ENCODE results near the gene CCDC38. TPM values are rescaled to one million over a fixed set of nuclear protein-coding genes. Genes with fewer than 3 reads are reported as not detected.
A peak's percentile ranks its signal among the peaks of the same experiment; 100 is the strongest.

The CCDC38 gene
- total RNA-seq, 2 experiments from 2014 or later = not detected

GRCh38 chr12:95880895-95881294 is 61.5 kb downstream of the CCDC38 start:
- H3K27me3 Mint-ChIP-seq (ENCODE audit: low read depth) = peaks cover 4% of the 10 kb centered on the region
- DNase-seq = no peak
- H3K27ac Mint-ChIP-seq = no peak overlapping the region
- no peaks in the 10 kb centered on the region for H3K4me1 Mint-ChIP-seq (ENCODE audit: low read depth)
- H3K4me3 Mint-ChIP-seq = no peak overlapping the region
- no peak for ATAC-seq
- ChIA-PET CTCF (no interaction called here), POLR2A (no interaction called here)
- H3K36me3 Mint-ChIP-seq (ENCODE audit: low read depth) = no peaks in the 10 kb centered on the region
- no peaks in the 10 kb centered on the region for H3K9me3 Mint-ChIP-seq (ENCODE audit: insufficient read depth)

GRCh38 chr12:95877622-95878021 is 64.8 kb downstream of the CCDC38 start:
- Mint-ChIP-seq H3K9me3 (ENCODE audit: insufficient read depth) (no peaks in the 10 kb centered on the region), H3K36me3 (ENCODE audit: low read depth) (peaks cover 10% of the 10 kb centered on the region), H3K27ac (no peak overlapping the region), H3K4me3 (no peak overlapping the region), H3K27me3 (ENCODE audit: low read depth) (no peaks in the 10 kb centered on the region), H3K4me1 (ENCODE audit: low read depth) (no peaks in the 10 kb centered on the region)
- DNase-seq (no peak), ATAC-seq (no peak)
- ChIA-PET POLR2A (no interaction called here), CTCF (interaction anchor here (1.3 kb wide), 2 partner anchors 12 to 15 kb away, joined by 3 to 4 read pairs; no protein-coding TSS in a partner anchor)

- Mint-ChIP-seq H3K36me3 (ENCODE audit: low read depth) (peaks cover 24% of the 10 kb centered on the region), H3K4me1 (ENCODE audit: low read depth) (no peaks in the 10 kb centered on the region), H3K4me3 (no peak overlapping the region), H3K27ac (no peak overlapping the region), H3K9me3 (ENCODE audit: insufficient read depth) (no peaks in the 10 kb centered on the region), H3K27me3 (ENCODE audit: low read depth) (no peaks in the 10 kb centered on the region)
- CTCF ChIA-PET = no interaction called here
- POLR2A ChIA-PET = no interaction called here
- DNase-seq = no peak
- ATAC-seq = no peak
Observed at GRCh38 chr12:95874452-95874851, 68.0 kb downstream of the CCDC38 start.

- ATAC-seq = no peak
- no peaks in the 10 kb centered on the region for H3K27me3 Mint-ChIP-seq (ENCODE audit: low read depth)
- ChIA-PET POLR2A (interaction anchor here (0.7 to 1.1 kb wide), 2 partner anchors 267 to 640 kb away, joined by 3 read pairs; no protein-coding TSS in a partner anchor), CTCF (no interaction called here)
- peaks cover 41% of the 10 kb centered on the region for H3K36me3 Mint-ChIP-seq (ENCODE audit: low read depth)
- H3K9me3 Mint-ChIP-seq (ENCODE audit: insufficient read depth) = no peaks in the 10 kb centered on the region
- no peak overlapping the region for H3K4me3 Mint-ChIP-seq
- no peak for DNase-seq
- no peak overlapping the region for H3K27ac Mint-ChIP-seq
- H3K4me1 Mint-ChIP-seq (ENCODE audit: low read depth) = no peaks in the 10 kb centered on the region
Observed at GRCh38 chr12:95870897-95871296, 71.5 kb downstream of the CCDC38 start.

GRCh38 chr12:95863337-95863736 is 79.1 kb downstream of the CCDC38 start:
- Mint-ChIP-seq H3K27me3 (ENCODE audit: low read depth) (no peaks in the 10 kb centered on the region), H3K9me3 (ENCODE audit: insufficient read depth) (no peaks in the 10 kb centered on the region), H3K27ac (no peak overlapping the region), H3K36me3 (ENCODE audit: low read depth) (peaks cover 55% of the 10 kb centered on the region), H3K4me1 (ENCODE audit: low read depth) (peaks cover 25% of the 10 kb centered on the region), H3K4me3 (no peak overlapping the region)
- ATAC-seq (no peak), DNase-seq (no peak)
- ChIA-PET POLR2A (no interaction called here), CTCF (interaction anchor here (1.4 kb wide), 1 partner anchor 15 kb away, joined by 3 read pairs; no protein-coding TSS in a partner anchor)

- ATAC-seq (no peak), DNase-seq (no peak)
- CTCF ChIA-PET = interaction anchor here (1.4 kb wide), 1 partner anchor 16 kb away, joined by 3 read pairs; no protein-coding TSS in a partner anchor
- Mint-ChIP-seq H3K4me1 (ENCODE audit: low read depth) (peaks cover 29% of the 10 kb centered on the region), H3K9me3 (ENCODE audit: insufficient read depth) (no peaks in the 10 kb centered on the region), H3K27ac (no peak overlapping the region), H3K4me3 (no peak overlapping the region), H3K36me3 (ENCODE audit: low read depth) (peaks cover 45% of the 10 kb centered on the region), H3K27me3 (ENCODE audit: low read depth) (peaks cover 2% of the 10 kb centered on the region)
- POLR2A ChIA-PET = no interaction called here
Observed at GRCh38 chr12:95862038-95862437, 80.4 kb downstream of the CCDC38 start.

GRCh38 chr12:95859947-95860850 is 82.2 kb downstream of the CCDC38 start:
- peak overlapping the region; percentile 24 for H3K27ac Mint-ChIP-seq
- peaks cover 2% of the 10 kb centered on the region for H3K27me3 Mint-ChIP-seq (ENCODE audit: low read depth)
- H3K36me3 Mint-ChIP-seq (ENCODE audit: low read depth) = peaks cover 38% of the 10 kb centered on the region
- H3K9me3 Mint-ChIP-seq (ENCODE audit: insufficient read depth) = no peaks in the 10 kb centered on the region
- peak overlapping the region; percentile 12 for H3K4me3 Mint-ChIP-seq
- H3K4me1 Mint-ChIP-seq (ENCODE audit: low read depth) = peaks cover 29% of the 10 kb centered on the region
- no peak for ATAC-seq
- no peak for DNase-seq
- POLR2A ChIA-PET = interaction anchor here (1.1 to 1.6 kb wide), 2 partner anchors 12 to 82 kb away, joined by 3 read pairs; partner anchors contain the start of gene CCDC38
- CTCF ChIA-PET = no interaction called here

GRCh38 chr12:95859344-95859816 is 83.0 kb downstream of the CCDC38 start:
- Mint-ChIP-seq H3K4me3 (no peak overlapping the region), H3K9me3 (ENCODE audit: insufficient read depth) (no peaks in the 10 kb centered on the region), H3K27me3 (ENCODE audit: low read depth) (peaks cover 3% of the 10 kb centered on the region), H3K36me3 (ENCODE audit: low read depth) (peaks cover 35% of the 10 kb centered on the region), H3K27ac (no peak overlapping the region), H3K4me1 (ENCODE audit: low read depth) (peaks cover 32% of the 10 kb centered on the region)
- peak; percentile 30 for DNase-seq
- peak; percentile 13 for ATAC-seq
- POLR2A ChIA-PET = interaction anchor here (0.6 kb wide), 1 partner anchor 83 kb away, joined by 3 read pairs; the partner anchor contains the start of genes AMDHD1 and CCDC38
- CTCF ChIA-PET = no interaction called here

- ATAC-seq (peak; percentile 95), DNase-seq (peak; percentile 96)
- POLR2A ChIA-PET = interaction anchor here (0.6 kb wide), 1 partner anchor 84 kb away, joined by 3 read pairs; the partner anchor contains the start of genes AMDHD1 and CCDC38
- H3K27me3 Mint-ChIP-seq (ENCODE audit: low read depth) = peaks cover 5% of the 10 kb centered on the region
- H3K36me3 Mint-ChIP-seq (ENCODE audit: low read depth) = peaks cover 31% of the 10 kb centered on the region
- no peaks in the 10 kb centered on the region for H3K9me3 Mint-ChIP-seq (ENCODE audit: insufficient read depth)
- H3K27ac Mint-ChIP-seq = no peak within 1 kb of the TSS
- H3K4me1 Mint-ChIP-seq (ENCODE audit: low read depth) = peaks cover 34% of the 10 kb centered on the region
- no peak within 1 kb of the TSS for H3K4me3 Mint-ChIP-seq
- CTCF ChIA-PET = no interaction called here
Observed at GRCh38 chr12:95858451-95859343, 83.7 kb downstream of the CCDC38 start, which contains the start of gene SNRPF. TSS of gene SNRPF (plus strand) at chr12:95858952. CDS start at chr12:95859074, 122 bp downstream.

GRCh38 chr12:95857799-95858198 is 84.6 kb downstream of the CCDC38 start:
- H3K27me3 Mint-ChIP-seq (ENCODE audit: low read depth) = peaks cover 7% of the 10 kb centered on the region
- H3K4me1 Mint-ChIP-seq (ENCODE audit: low read depth) = peaks cover 27% of the 10 kb centered on the region
- H3K36me3 Mint-ChIP-seq (ENCODE audit: low read depth) = peaks cover 24% of the 10 kb centered on the region
- no peak overlapping the region for H3K4me3 Mint-ChIP-seq
- ChIA-PET CTCF (no interaction called here), POLR2A (no interaction called here)
- H3K9me3 Mint-ChIP-seq (ENCODE audit: insufficient read depth) = no peaks in the 10 kb centered on the region
- H3K27ac Mint-ChIP-seq = no peak overlapping the region
- ATAC-seq (no peak), DNase-seq (no peak)

GRCh38 chr12:95857156-95857555 is 85.3 kb downstream of the CCDC38 start:
- Mint-ChIP-seq H3K4me1 (ENCODE audit: low read depth) (peaks cover 24% of the 10 kb centered on the region), H3K27me3 (ENCODE audit: low read depth) (peaks cover 7% of the 10 kb centered on the region), H3K36me3 (ENCODE audit: low read depth) (peaks cover 17% of the 10 kb centered on the region), H3K9me3 (ENCODE audit: insufficient read depth) (no peaks in the 10 kb centered on the region), H3K27ac (no peak overlapping the region), H3K4me3 (no peak overlapping the region)
- DNase-seq (no peak), ATAC-seq (no peak)
- CTCF ChIA-PET = no interaction called here
- POLR2A ChIA-PET = no interaction called here

All from activated CD8-positive, alpha-beta T cell treated with anti-CD3 and anti-CD28 coated beads, Interleukin-2, amount 10 ng/mL, durations not matched to agents 7 days and 5 days (primary cell).